DOHH2 (cell line): Measurements from ENCODE around the gene MYNN.

Source experiments
- EZH2phosphoT487 ChIP-seq: fragments of 200-600 bp; sonication (generic); IDR thresholded peaks from 2 replicates; pipeline ENCODE4 v1.6.1; 2017; ENCODE audit warnings: borderline replicate concordance, mild to moderate bottlenecking, antibody characterized with exemption, low read length, moderate library complexity, mixed read lengths
- TF ChIP-seq, protein P1 (sequence below): fragments of 200-600 bp; sonication (generic); IDR thresholded peaks from one replicate; pipeline ENCODE4 v1.5.1; 2014; ENCODE audit warnings: antibody characterized with exemption, mild to moderate bottlenecking, low read depth, low read length; ENCODE audit not compliant: poor library complexity, severe bottlenecking

GRCh38 chr3:169758359-169758994 lies 14.7 kb upstream of the MYNN start:
- TF ChIP-seq, protein P1, sequence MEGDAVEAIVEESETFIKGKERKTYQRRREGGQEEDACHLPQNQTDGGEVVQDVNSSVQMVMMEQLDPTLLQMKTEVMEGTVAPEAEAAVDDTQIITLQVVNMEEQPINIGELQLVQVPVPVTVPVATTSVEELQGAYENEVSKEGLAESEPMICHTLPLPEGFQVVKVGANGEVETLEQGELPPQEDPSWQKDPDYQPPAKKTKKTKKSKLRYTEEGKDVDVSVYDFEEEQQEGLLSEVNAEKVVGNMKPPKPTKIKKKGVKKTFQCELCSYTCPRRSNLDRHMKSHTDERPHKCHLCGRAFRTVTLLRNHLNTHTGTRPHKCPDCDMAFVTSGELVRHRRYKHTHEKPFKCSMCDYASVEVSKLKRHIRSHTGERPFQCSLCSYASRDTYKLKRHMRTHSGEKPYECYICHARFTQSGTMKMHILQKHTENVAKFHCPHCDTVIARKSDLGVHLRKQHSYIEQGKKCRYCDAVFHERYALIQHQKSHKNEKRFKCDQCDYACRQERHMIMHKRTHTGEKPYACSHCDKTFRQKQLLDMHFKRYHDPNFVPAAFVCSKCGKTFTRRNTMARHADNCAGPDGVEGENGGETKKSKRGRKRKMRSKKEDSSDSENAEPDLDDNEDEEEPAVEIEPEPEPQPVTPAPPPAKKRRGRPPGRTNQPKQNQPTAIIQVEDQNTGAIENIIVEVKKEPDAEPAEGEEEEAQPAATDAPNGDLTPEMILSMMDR: no peak
- no peak for TF ChIP-seq EZH2phosphoT487
